Neural cell (in vitro differentiated cells): ENCODE measurements around the gene FADS3.

Source experiments
- EP300 ChIP-seq: fragments of 450-650 bp; conservative IDR thresholded peaks from 2 replicates; pipeline ENCODE4 v1.6.1; 2014; ENCODE audit warnings: antibody characterized with exemption, mild to moderate bottlenecking, moderate library complexity; ENCODE audit not compliant: poor library complexity, severe bottlenecking
- EZH2 ChIP-seq: fragments of 200-600, 300-800 bp; shearing (Covaris generic), sonication (generic); IDR thresholded peaks from 2 replicates; pipeline ENCODE4 v1.6.1; 2014; ENCODE audit warnings: antibody characterized with exemption, low read length, borderline replicate concordance, mild to moderate bottlenecking; ENCODE audit not compliant: insufficient read depth, poor library complexity, severe bottlenecking
- SMC3 ChIP-seq: fragments of 450-650 bp; conservative IDR thresholded peaks from 2 replicates; pipeline ENCODE4 v1.6.1; 2014; ENCODE audit warnings: antibody characterized with exemption, mild to moderate bottlenecking, moderate library complexity; ENCODE audit not compliant: poor library complexity
- TF ChIP-seq, protein P1 (sequence below): fragments of 450-650 bp; IDR thresholded peaks from 2 replicates; pipeline ENCODE4 v1.5.1; 2014; ENCODE audit warnings: antibody characterized with exemption, mild to moderate bottlenecking, moderate library complexity; ENCODE audit not compliant: poor library complexity, severe bottlenecking

DNA sequence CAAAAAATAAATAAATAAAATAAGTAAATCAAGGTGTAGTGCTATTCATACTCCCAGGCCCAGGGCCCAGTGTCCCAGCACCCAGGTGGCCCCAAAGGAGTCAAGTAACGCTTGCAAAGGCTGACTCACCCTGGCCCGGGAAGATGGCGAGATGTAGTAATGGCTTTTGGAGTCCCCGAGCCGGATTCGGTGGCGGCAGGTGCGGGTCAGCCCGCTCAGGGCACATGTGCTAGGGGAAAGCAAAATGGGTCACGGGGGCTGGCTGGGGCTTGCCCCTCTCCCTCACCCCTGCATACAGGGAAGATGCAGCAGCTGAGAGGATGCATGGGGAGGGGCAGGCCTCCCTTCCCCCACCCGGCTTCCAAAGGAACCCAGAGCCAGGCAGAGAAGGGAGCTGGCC is 11.0 kb upstream of the FADS3 start:
- TF ChIP-seq, protein P1, sequence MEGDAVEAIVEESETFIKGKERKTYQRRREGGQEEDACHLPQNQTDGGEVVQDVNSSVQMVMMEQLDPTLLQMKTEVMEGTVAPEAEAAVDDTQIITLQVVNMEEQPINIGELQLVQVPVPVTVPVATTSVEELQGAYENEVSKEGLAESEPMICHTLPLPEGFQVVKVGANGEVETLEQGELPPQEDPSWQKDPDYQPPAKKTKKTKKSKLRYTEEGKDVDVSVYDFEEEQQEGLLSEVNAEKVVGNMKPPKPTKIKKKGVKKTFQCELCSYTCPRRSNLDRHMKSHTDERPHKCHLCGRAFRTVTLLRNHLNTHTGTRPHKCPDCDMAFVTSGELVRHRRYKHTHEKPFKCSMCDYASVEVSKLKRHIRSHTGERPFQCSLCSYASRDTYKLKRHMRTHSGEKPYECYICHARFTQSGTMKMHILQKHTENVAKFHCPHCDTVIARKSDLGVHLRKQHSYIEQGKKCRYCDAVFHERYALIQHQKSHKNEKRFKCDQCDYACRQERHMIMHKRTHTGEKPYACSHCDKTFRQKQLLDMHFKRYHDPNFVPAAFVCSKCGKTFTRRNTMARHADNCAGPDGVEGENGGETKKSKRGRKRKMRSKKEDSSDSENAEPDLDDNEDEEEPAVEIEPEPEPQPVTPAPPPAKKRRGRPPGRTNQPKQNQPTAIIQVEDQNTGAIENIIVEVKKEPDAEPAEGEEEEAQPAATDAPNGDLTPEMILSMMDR: no peak
- TF ChIP-seq SMC3 (no peak), EZH2 (no peak), EP300 (no peak)
